Hindlimb muscle (tissue), 1 donor: Measurements from ENCODE around the gene FAM81B. TPM values are rescaled to one million over a fixed set of nuclear protein-coding genes. Genes with fewer than 3 reads are reported as not detected.

ENCODE experiments used
- DNase-seq: peaks from one replicate; pipeline ENCODE4 v3.0.0-alpha.2; 2013
- polyA plus RNA-seq: library from polyadenylated mRNA; unstranded; fragments of 120-200 nt; gene quantifications from one replicate; pipeline ENCODE4 v1.2.1, GENCODE V29; 2013; ENCODE audit not compliant: insufficient read length

FAM81B gene
- polyA plus RNA-seq, 1 donor, result 10.9 TPM

DNA sequence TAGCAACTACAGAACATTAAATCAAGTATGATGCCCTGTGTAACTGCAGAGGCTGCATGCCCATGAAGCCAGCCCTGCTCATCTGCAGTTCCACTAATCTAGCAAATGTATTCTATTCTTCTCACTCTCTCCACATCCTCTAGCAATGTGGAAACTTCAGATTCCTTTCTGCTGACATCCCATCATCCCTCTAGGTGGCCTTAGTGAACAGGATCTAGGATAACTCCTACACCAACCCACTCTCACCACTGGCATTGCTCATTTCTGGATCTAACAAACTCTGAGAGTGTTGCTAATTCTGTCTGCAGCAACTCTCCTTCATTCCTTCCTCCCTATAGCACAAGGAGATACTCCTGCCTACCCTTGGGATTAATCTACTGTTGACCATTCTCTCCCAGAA lies 80.8 kb downstream of the FAM81B start:
- no peak for DNase-seq

GRCh38 chr5:95484421-95484820 lies 93.3 kb downstream of the FAM81B start:
- DNase-seq, result no peak

DNA sequence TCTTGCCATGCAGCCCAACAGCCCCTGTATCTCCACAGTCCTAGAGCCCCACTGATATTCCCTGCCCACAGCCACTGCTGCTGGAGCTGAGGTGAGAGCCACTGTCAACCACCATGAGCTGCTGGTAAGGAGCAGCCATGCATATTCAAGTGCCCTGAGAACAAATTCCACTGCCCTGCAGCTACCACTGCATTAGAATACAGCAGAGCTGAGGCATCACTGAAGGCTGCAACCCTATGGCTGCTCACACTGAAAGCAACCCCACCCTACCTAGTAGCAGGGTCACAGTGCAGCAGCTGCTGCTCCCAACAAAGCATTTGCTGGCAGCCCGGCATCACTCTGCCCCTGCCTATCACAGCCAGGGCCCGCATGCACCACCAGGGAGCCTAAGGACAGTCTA lies 95.0 kb downstream of the FAM81B start:
- DNase-seq, result no peak

GRCh38 chr5:95487880-95488279 lies 96.7 kb downstream of the FAM81B start:
- no peak for DNase-seq

Other genes starting within 250 kb of the FAM81B start
- gene MCTP1, start 106.3 kb upstream of the FAM81B start, polyA plus RNA-seq, result 7.6 TPM
- gene SKIC3, start 163.6 kb downstream of the FAM81B start, polyA plus RNA-seq, result 58.1 TPM
- 10.0 TPM for gene ARSK, start 163.7 kb downstream of the FAM81B start, polyA plus RNA-seq
- 0.22 TPM for gene GPR150, start 228.7 kb downstream of the FAM81B start, polyA plus RNA-seq